ENCODE measurements around the gene ZBTB47. TPM values are rescaled to one million over a fixed set of nuclear protein-coding genes. Genes with fewer than 3 reads are reported as not detected.

Gene ZBTB47
- total RNA-seq, 1 donor, result 41.3 TPM

GRCh38 chr3:42706721-42707619 lies 53.5 kb downstream of the ZBTB47 start:
- peak; percentile 66 for DNase-seq (ENCODE audit: insufficient read length, low spot score, missing footprints)
- H3K36me3 ChIP-seq (ENCODE audit: insufficient read depth, low read length), result no peaks in the 10 kb centered on the region
- H3K4me3 ChIP-seq (ENCODE audit: insufficient read depth, low read length), result no peak overlapping the region
- no peaks in the 10 kb centered on the region for H3K9me3 ChIP-seq (ENCODE audit: low read depth, low read length)
- TF ChIP-seq CTCF (IDR thresholded peaks at IDR 0.05; ENCODE audit: extremely low read depth, low read depth, low read length), result no peak
- no peak overlapping the region for H3K27ac ChIP-seq (ENCODE audit: low read depth, low read length)
- H3K4me1 ChIP-seq (ENCODE audit: insufficient read depth, low read length), result no peaks in the 10 kb centered on the region
- no peak overlapping the region for H3K4me2 ChIP-seq (ENCODE audit: insufficient read depth, low read length)
- H2AFZ ChIP-seq (ENCODE audit: low read length), result no peak overlapping the region
- no peaks in the 10 kb centered on the region for H3K79me2 ChIP-seq (ENCODE audit: insufficient read depth, low read length)
- H4K20me1 ChIP-seq (ENCODE audit: insufficient read depth, low read length), result no peaks in the 10 kb centered on the region
- peaks cover 2% of the 10 kb centered on the region for H3K27me3 ChIP-seq (ENCODE audit: insufficient read depth, low read length)

- no peaks in the 10 kb centered on the region for H3K9me3 ChIP-seq (ENCODE audit: low read depth, low read length)
- H2AFZ ChIP-seq (ENCODE audit: low read length), result no peak overlapping the region
- H3K27me3 ChIP-seq (ENCODE audit: insufficient read depth, low read length), result peaks cover 6% of the 10 kb centered on the region
- H3K36me3 ChIP-seq (ENCODE audit: insufficient read depth, low read length), result no peaks in the 10 kb centered on the region
- H3K27ac ChIP-seq (ENCODE audit: low read depth, low read length), result no peak overlapping the region
- no peak overlapping the region for H3K4me3 ChIP-seq (ENCODE audit: insufficient read depth, low read length)
- DNase-seq (ENCODE audit: insufficient read length, low spot score, missing footprints), result peak; percentile 66
- no peaks in the 10 kb centered on the region for H3K4me1 ChIP-seq (ENCODE audit: insufficient read depth, low read length)
- no peak for TF ChIP-seq CTCF (IDR thresholded peaks at IDR 0.05; ENCODE audit: extremely low read depth, low read depth, low read length)
- no peaks in the 10 kb centered on the region for H3K79me2 ChIP-seq (ENCODE audit: insufficient read depth, low read length)
- H4K20me1 ChIP-seq (ENCODE audit: insufficient read depth, low read length), result no peaks in the 10 kb centered on the region
- no peak overlapping the region for H3K4me2 ChIP-seq (ENCODE audit: insufficient read depth, low read length)
Measured at GRCh38 chr3:42707620-42708355, 54.3 kb downstream of the ZBTB47 start.

- DNase-seq (ENCODE audit: insufficient read length, low spot score, missing footprints), result no peak
- Histone ChIP-seq H4K20me1 (ENCODE audit: insufficient read depth, low read length) (no peaks in the 10 kb centered on the region), H3K4me2 (ENCODE audit: insufficient read depth, low read length) (no peak overlapping the region), H3K4me1 (ENCODE audit: insufficient read depth, low read length) (no peaks in the 10 kb centered on the region), H2AFZ (ENCODE audit: low read length) (no peak overlapping the region), H3K27me3 (ENCODE audit: insufficient read depth, low read length) (peaks cover 6% of the 10 kb centered on the region), H3K79me2 (ENCODE audit: insufficient read depth, low read length) (no peaks in the 10 kb centered on the region), H3K27ac (ENCODE audit: low read depth, low read length) (no peak overlapping the region), H3K4me3 (ENCODE audit: insufficient read depth, low read length) (no peak overlapping the region), H3K36me3 (ENCODE audit: insufficient read depth, low read length) (no peaks in the 10 kb centered on the region), H3K9me3 (ENCODE audit: low read depth, low read length) (no peaks in the 10 kb centered on the region)
- no peak for TF ChIP-seq CTCF (IDR thresholded peaks at IDR 0.05; ENCODE audit: extremely low read depth, low read depth, low read length)
Measured at GRCh38 chr3:42708611-42709151, 55.2 kb downstream of the ZBTB47 start.

- peaks cover 15% of the 10 kb centered on the region for H3K27me3 ChIP-seq (ENCODE audit: insufficient read depth, low read length)
- H3K27ac ChIP-seq (ENCODE audit: low read depth, low read length), result no peak overlapping the region
- H2AFZ ChIP-seq (ENCODE audit: low read length), result no peak overlapping the region
- DNase-seq (ENCODE audit: insufficient read length, low spot score, missing footprints), result no peak
- no peaks in the 10 kb centered on the region for H3K4me1 ChIP-seq (ENCODE audit: insufficient read depth, low read length)
- no peak overlapping the region for H3K4me2 ChIP-seq (ENCODE audit: insufficient read depth, low read length)
- H3K79me2 ChIP-seq (ENCODE audit: insufficient read depth, low read length), result no peaks in the 10 kb centered on the region
- no peak for TF ChIP-seq CTCF (IDR thresholded peaks at IDR 0.05; ENCODE audit: extremely low read depth, low read depth, low read length)
- H3K9me3 ChIP-seq (ENCODE audit: low read depth, low read length), result no peaks in the 10 kb centered on the region
- no peaks in the 10 kb centered on the region for H4K20me1 ChIP-seq (ENCODE audit: insufficient read depth, low read length)
- H3K36me3 ChIP-seq (ENCODE audit: insufficient read depth, low read length), result no peaks in the 10 kb centered on the region
- no peak overlapping the region for H3K4me3 ChIP-seq (ENCODE audit: insufficient read depth, low read length)
Measured at GRCh38 chr3:42709621-42710020, 56.1 kb downstream of the ZBTB47 start.
